ENCODE data around the gene DNASE2B. TPM values are rescaled to one million over a fixed set of nuclear protein-coding genes. Genes with fewer than 3 reads are reported as not detected.

Gene DNASE2B
- total and polyA plus RNA-seq, 2 experiments from 2014 or later: not detected

DNA sequence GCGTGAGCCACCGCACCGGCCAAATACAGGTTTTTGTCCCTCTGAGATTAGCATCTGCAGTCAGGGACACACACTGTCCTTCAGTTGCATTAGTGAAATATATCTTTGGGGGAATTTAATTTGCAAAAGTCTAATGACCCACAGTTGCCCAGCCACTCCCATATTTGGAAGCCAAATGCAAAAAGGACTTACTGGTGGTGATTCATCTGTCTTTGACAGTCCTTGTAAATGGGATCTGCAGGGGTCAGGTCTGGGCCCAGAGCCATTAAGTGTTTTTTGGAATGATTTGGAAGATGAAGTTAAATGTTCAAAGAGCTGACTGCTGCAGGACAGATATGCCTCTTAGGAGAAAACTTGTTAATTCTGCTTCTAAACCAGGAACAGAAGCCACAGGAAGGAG is 44.6 kb upstream of the DNASE2B start:
- TF ChIP-seq, protein P1, sequence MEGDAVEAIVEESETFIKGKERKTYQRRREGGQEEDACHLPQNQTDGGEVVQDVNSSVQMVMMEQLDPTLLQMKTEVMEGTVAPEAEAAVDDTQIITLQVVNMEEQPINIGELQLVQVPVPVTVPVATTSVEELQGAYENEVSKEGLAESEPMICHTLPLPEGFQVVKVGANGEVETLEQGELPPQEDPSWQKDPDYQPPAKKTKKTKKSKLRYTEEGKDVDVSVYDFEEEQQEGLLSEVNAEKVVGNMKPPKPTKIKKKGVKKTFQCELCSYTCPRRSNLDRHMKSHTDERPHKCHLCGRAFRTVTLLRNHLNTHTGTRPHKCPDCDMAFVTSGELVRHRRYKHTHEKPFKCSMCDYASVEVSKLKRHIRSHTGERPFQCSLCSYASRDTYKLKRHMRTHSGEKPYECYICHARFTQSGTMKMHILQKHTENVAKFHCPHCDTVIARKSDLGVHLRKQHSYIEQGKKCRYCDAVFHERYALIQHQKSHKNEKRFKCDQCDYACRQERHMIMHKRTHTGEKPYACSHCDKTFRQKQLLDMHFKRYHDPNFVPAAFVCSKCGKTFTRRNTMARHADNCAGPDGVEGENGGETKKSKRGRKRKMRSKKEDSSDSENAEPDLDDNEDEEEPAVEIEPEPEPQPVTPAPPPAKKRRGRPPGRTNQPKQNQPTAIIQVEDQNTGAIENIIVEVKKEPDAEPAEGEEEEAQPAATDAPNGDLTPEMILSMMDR (IDR thresholded peaks at IDR 0.05; ENCODE audit: low read depth, low read length): no peak
- Histone ChIP-seq H3K27me3 (no peaks in the 10 kb centered on the region), H3K27ac (no peak overlapping the region), H3K4me3 (no peak overlapping the region), H3K36me3 (no peaks in the 10 kb centered on the region), H3K4me1 (ENCODE audit: low read depth) (no peaks in the 10 kb centered on the region), H3K9me3 (ENCODE audit: low read depth) (no peaks in the 10 kb centered on the region)
- peak in 1 of 2 donors; percentile 57 for DNase-seq (ENCODE audit: low read depth in 1 of 2, low spot score in 1 of 2)

DNA sequence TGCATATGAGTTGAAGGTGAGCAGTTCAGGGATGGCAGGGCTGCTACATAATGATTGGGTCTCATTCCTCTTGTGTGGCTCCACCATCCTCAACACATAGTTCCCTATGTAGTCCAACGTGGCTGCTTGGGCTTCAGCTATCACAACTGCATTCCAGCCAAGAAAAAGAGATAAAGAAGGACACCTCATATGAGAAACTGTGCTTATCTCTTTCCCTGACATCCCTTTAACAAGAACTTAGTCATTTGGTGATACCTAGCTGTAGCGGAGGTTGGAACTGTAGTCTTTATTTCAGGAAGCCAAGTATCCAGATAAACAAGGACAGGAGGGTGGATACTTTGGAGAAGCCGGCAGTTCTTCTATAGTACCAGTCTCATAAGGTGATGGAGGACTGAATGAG is 42.7 kb upstream of the DNASE2B start:
- DNase-seq (ENCODE audit: low read depth in 1 of 2, low spot score in 1 of 2): no peak
- no peaks in the 10 kb centered on the region for H3K4me1 ChIP-seq (ENCODE audit: low read depth)
- H3K27me3 ChIP-seq: no peaks in the 10 kb centered on the region
- H3K27ac ChIP-seq: no peak overlapping the region
- no peaks in the 10 kb centered on the region for H3K36me3 ChIP-seq
- H3K9me3 ChIP-seq (ENCODE audit: low read depth): no peaks in the 10 kb centered on the region
- no peak overlapping the region for H3K4me3 ChIP-seq
- TF ChIP-seq, protein P1 (IDR thresholded peaks at IDR 0.05; ENCODE audit: low read depth, low read length): no peak

DNA sequence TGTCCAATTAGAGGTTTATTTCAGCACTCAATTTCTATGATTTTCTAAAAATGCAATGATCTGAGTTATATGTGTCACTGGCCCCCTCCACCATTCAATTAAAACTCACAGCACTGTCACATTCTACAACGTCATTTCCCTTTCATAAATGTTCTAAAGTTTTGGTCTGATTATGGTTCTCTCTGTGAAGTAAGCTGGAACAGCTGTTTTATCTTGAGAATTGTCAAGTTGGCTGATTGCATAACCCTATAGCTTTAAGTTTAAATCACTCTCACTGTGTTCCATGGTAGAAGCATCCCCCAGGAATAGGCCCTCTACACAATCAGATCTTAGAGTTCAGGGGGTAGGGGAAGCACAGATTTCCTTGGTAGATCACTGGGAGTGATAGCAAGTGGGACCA is 41.4 kb upstream of the DNASE2B start:
- TF ChIP-seq, protein P1 (IDR thresholded peaks at IDR 0.05; ENCODE audit: low read depth, low read length): no peak
- Histone ChIP-seq H3K36me3 (no peaks in the 10 kb centered on the region), H3K27me3 (no peaks in the 10 kb centered on the region)

DNA sequence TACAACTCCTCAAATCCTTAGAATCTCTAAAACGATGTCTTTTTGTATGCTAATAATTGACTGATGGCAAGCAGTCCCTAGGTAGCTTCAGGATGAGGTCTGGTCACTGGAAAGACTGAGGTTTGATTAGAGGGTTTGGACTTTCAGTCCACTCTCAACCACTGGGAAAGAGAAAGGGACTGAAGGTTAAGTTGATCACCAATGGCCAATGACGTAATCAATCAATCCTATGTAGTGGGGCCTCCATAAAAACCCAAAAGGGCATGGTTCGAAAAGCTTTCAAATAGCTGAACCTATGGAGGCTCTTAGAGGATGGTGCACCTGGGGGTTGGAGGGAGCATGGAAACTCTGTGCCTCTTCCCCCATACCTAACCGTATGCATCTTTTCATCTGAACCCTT is 39.6 kb upstream of the DNASE2B start:
- TF ChIP-seq, protein P1 (IDR thresholded peaks at IDR 0.05; ENCODE audit: low read depth, low read length): no peak
- Histone ChIP-seq H3K27ac (no peak overlapping the region), H3K9me3 (ENCODE audit: low read depth) (no peaks in the 10 kb centered on the region), H3K4me1 (ENCODE audit: low read depth) (no peaks in the 10 kb centered on the region), H3K27me3 (no peaks in the 10 kb centered on the region), H3K36me3 (no peaks in the 10 kb centered on the region), H3K4me3 (no peak overlapping the region)
- DNase-seq (ENCODE audit: low read depth in 1 of 2, low spot score in 1 of 2): no peak

More for the DNA sequence above, 41.4 kb upstream of the DNASE2B start:
- peak in 1 of 2 donors; percentile 68 for DNase-seq (ENCODE audit: low read depth in 1 of 2, low spot score in 1 of 2)
- H3K4me3 ChIP-seq: no peak overlapping the region
- no peaks in the 10 kb centered on the region for H3K9me3 ChIP-seq (ENCODE audit: low read depth)
- H3K27ac ChIP-seq: no peak overlapping the region
- no peaks in the 10 kb centered on the region for H3K4me1 ChIP-seq (ENCODE audit: low read depth)

DNA sequence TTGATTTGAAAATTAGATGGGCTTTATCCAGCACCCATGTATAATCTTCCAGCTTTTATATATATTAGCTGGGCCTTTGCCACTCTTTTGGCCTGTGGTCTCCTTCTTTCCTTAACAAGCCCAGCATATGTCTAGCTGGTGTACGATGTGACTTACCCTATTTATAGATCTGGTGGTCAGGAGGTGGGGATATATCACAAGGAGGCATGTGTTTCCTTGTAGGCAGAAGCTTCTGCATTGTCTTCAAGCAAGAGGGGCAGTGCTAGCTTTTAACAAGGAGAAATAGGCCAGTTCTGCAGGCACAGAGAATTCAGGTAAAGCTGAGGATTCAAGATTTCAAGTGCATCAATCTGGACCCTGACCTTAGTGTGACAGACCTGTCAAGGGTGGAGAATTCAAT is 38.0 kb upstream of the DNASE2B start:
- TF ChIP-seq, protein P1 (IDR thresholded peaks at IDR 0.05; ENCODE audit: low read depth, low read length): no peak
- DNase-seq (ENCODE audit: low read depth in 1 of 2, low spot score in 1 of 2): no peak
- Histone ChIP-seq H3K36me3 (no peaks in the 10 kb centered on the region), H3K27me3 (no peaks in the 10 kb centered on the region), H3K4me1 (ENCODE audit: low read depth) (no peaks in the 10 kb centered on the region), H3K27ac (no peak overlapping the region), H3K9me3 (ENCODE audit: low read depth) (no peaks in the 10 kb centered on the region), H3K4me3 (no peak overlapping the region)

DNA sequence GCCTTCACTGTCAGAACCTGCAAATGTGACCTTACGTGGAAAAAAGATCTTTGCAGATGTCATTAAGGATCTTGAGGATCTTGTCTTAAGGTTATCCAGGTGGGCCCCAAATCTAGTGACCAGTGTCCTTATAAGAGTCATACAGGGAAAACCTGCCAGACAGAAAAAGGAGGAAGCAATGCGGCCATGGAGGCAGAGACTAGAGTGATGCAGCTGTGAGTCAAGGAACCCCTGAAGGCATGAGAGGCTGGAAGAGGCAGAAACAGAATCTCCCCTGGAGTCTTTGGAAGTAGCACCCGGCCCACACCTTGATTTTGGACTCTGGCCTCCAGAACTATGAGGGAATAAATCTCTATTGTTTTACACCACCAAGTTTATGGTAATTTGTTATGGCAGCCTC is 36.5 kb upstream of the DNASE2B start:
- Histone ChIP-seq H3K4me1 (ENCODE audit: low read depth) (no peaks in the 10 kb centered on the region), H3K36me3 (no peaks in the 10 kb centered on the region), H3K4me3 (no peak overlapping the region), H3K27ac (no peak overlapping the region), H3K27me3 (no peaks in the 10 kb centered on the region), H3K9me3 (ENCODE audit: low read depth) (no peaks in the 10 kb centered on the region)
- no peak for DNase-seq (ENCODE audit: low read depth in 1 of 2, low spot score in 1 of 2)
- TF ChIP-seq, protein P1 (IDR thresholded peaks at IDR 0.05; ENCODE audit: low read depth, low read length): no peak
